HL-60 (cell line): ENCODE data around the gene ETV3.
A peak's percentile ranks its signal among the peaks of the same experiment; 100 is the strongest.

ENCODE experiments used
- DNase-seq, 2 experiments: peaks; one replicate each; pipeline ENCODE4 v3.0.0-alpha.2; 2010 to 2020; ENCODE audit warnings: low read depth in 1 of 2, low spot score in 1 of 2
- H3K27ac ChIP-seq: fragments of 250-450 bp; sonication (Bioruptor Pico); replicated peaks from 2 replicates; pipeline ENCODE4 v1.5.1; 2020; ENCODE audit warnings: mild to moderate bottlenecking, moderate library complexity
- H3K27me3 ChIP-seq: fragments of 250-450 bp; sonication (Bioruptor Pico); 2 replicates; pipeline ENCODE4 v1.5.1; 2021; ENCODE audit warnings: mild to moderate bottlenecking, moderate library complexity; ENCODE audit not compliant: insufficient read depth, poor library complexity, severe bottlenecking
- H3K4me3 ChIP-seq: replicated peaks from 2 replicates; pipeline ENCODE4 v1.5.1; 2011; ENCODE audit warnings: mild to moderate bottlenecking, control low read depth, low read length; ENCODE audit not compliant: insufficient read depth
- CTCF ChIP-seq: IDR thresholded peaks from one replicate; pipeline ENCODE4 v1.5.1; 2011; ENCODE audit warnings: low read length, control low read depth, inconsistent platforms; ENCODE audit not compliant: insufficient read depth
- GABPA ChIP-seq: IDR thresholded peaks from 2 replicates; pipeline ENCODE4 v1.6.1; 2012; ENCODE audit warnings: low read depth
- POLR2AphosphoS5 ChIP-seq: IDR thresholded peaks from 2 replicates; pipeline ENCODE4 v1.6.1; 2012; ENCODE audit warnings: low read depth
- REST ChIP-seq: IDR thresholded peaks from 2 replicates; pipeline ENCODE4 v1.6.1; 2012; ENCODE audit warnings: low read depth; ENCODE audit not compliant: insufficient replicate concordance
- SPI1 ChIP-seq: IDR thresholded peaks from 2 replicates; pipeline ENCODE4 v1.6.1; 2012; ENCODE audit warnings: low read depth, mild to moderate bottlenecking, borderline replicate concordance

The ETV3 gene

GRCh38 chr1:157163273-157164127 lies 25.3 kb upstream of the ETV3 start:
- peak in 1 of 2 experiments; percentile 57 for DNase-seq
- no peak overlapping the region for H3K4me3 ChIP-seq
- TF ChIP-seq SPI1 (no peak), POLR2AphosphoS5 (no peak), GABPA (no peak), REST (no peak), CTCF (peak; percentile 92)
- no peaks in the 10 kb centered on the region for H3K27me3 ChIP-seq
- no peak overlapping the region for H3K27ac ChIP-seq

GRCh38 chr1:157162345-157162744 lies 24.1 kb upstream of the ETV3 start:
- DNase-seq = no peak
- TF ChIP-seq POLR2AphosphoS5 (no peak), REST (no peak), GABPA (no peak), CTCF (no peak), SPI1 (no peak)
- no peaks in the 10 kb centered on the region for H3K27me3 ChIP-seq
- H3K4me3 ChIP-seq = no peak overlapping the region
- H3K27ac ChIP-seq = no peak overlapping the region

GRCh38 chr1:157161901-157162300 lies 23.7 kb upstream of the ETV3 start:
- DNase-seq = no peak
- TF ChIP-seq GABPA = no peak
- no peak for TF ChIP-seq REST
- TF ChIP-seq SPI1 = no peak
- TF ChIP-seq CTCF = no peak
- no peak for TF ChIP-seq POLR2AphosphoS5
- Histone ChIP-seq H3K4me3 (no peak overlapping the region), H3K27ac (no peak overlapping the region), H3K27me3 (no peaks in the 10 kb centered on the region)
